Activated gamma-delta T cell (primary cell): Measurements from ENCODE around the gene ORC6.

Experiments used
- DNase-seq: peaks from one replicate; lab custom pipeline; 2025; lab: John Stamatoyannopoulos, UW

Gene ORC6

DNA sequence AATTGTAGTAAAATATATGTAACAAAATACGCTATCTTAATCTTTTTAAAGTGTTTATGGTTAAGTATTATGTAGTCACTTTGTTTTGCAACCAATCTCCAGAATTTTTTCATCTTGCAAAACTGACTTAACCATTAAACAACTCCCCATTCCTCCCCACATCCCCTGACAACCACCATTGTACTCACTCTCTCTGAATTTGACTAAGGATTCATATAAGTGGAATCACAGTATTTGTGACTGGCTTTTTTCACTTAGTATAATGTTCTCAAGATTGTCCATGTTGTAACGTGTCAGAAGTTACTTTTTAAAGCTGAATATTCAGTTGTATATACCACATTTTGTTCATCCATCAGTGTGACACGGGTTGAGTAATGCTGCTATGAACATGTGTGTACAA, 10.6 kb downstream of the ORC6 start:
- no peak for DNase-seq

GRCh38 chr16:46701615-46702014, 12.2 kb downstream of the ORC6 start:
- no peak for DNase-seq

DNA sequence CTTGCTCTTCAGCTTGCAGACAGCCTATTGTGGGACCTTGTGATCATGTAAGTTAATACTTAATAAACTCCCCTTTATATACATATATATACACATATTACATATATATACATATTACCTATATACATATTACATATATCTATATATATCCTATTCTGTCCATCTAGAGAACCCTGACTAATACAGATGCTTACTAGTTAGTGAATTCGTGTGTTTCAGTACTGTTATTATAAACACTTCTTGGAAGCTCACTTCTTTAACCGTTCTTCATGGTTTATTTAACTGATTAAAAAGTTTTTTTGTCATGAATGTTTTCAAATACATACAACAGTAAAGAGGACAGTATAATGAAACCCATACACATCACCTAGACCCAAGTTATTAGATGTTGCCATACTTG, 12.6 kb downstream of the ORC6 start:
- no peak for DNase-seq

GRCh38 chr16:46706642-46707041, 17.2 kb downstream of the ORC6 start:
- no peak for DNase-seq

DNA sequence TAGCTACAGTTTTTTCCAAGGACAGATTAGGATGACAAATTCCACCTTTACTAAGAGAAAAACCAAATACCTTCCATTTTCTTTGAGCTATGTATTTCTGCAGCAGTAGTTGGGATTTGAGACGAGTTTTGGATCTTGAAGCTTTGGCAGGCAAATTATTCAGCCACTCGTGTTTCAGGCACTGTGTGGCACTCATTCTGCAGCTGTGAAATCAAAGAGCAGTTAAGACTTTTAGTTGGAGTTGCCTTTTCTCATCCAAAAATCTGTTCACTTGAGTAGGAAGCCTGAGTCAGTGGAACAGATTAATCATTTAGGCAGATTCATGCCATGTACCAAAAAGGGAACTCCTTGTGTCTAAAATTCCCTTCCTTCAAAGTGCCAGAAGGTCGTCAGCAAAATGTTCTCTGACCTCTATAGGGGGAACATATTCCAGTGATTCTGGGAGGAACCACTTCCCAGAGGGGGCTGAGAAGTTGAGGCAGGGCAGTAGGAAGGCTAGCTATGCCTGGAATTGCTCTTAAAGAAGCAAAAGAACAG, 20.1 kb downstream of the ORC6 start:
- no peak for DNase-seq

DNA sequence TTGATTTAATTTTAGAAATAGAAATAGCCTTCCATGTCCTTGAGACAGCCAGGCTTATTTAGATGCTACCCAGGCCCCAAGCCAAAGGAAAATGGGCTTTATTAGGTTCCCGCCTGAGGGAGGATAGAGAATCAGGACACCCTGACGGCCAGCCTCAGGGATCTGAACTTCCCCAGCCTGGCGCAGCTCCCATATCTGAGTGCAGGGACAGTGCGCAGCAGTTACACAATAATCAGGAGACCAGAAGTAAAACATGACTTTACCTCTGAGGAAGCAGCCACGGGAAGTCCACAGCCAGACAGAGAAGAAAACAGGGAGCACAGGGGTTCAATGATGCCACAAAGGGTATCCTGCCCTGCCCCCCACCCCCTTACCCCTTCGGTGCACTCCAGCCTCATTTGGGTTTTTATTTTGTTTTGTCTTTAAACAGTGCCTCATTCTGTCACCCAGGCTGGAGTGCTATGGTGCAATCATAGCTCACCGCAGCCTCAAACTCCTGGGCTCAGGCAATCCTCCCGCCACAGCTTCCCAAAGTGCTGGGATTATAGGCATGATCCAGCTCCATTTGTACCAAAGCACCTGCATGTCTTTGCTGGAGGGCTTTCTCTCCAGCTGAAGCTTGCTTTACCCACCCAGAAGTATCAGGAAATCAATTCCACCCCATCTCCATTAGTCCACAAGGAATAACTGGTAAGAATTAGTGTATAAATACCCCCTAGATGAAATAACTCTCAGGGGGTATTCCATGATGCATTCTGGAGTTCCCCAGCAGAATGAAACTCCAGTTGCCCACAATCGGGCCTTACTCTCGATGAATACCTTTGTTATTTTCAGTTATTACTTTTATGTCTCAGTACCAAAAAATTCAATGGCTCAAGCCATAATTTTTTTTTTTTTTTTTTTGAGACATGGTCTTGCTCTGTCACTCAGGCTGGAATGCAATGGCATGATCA, 21.9 kb downstream of the ORC6 start:
- no peak for DNase-seq

DNA sequence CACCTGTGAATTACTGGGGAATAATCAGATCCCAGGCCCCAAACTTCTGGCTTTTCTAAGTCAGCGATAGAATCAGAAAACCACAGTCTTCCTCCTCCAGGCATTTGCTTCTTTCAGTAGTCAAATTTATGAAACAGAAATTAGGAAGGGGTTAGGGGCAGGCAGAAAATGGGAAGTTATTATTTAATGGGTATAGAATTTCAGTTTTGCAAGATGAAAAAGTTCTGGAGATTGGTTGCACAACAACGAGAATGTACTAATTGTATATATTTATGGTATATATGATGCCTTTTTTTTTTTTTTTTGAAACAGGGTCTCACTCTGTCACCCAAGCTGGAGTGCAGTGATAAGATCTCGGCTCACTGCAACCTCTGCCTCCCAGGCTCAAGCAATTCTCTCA, 23.5 kb downstream of the ORC6 start:
- DNase-seq, result no peak

GRCh38 chr16:46713634-46714033, 24.2 kb downstream of the ORC6 start:
- DNase-seq, result no peak

- DNase-seq, result no peak
Measured at GRCh38 chr16:46714797-46715591, 25.5 kb downstream of the ORC6 start.

DNA sequence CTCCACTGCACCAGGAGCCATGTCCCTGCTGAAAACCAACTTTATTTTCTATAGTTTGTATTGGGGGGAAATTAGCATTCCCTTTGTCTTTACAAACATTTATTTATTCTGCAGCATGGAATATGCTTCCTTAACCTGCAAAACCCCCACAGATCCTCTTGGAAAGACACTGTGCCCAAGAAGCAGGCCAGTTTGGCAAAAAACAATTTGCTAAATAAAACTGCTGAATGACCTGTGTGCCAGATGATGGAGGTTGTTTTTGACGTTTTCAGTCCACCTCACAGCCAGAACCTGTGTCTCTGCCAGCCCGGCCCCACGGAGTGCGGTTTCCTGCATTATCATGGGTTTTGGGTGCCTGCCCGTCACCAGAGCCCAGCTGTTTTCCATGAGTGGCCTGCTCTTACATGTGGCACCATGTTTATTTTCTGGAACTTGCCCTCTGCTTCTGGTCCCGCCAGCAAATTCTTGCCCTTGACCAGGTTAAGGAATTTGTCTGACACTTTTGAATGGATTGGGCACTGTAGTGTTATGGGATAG, 26.4 kb downstream of the ORC6 start:
- DNase-seq, result no peak

GRCh38 chr16:46717692-46718091, 28.2 kb downstream of the ORC6 start:
- DNase-seq, result no peak

GRCh38 chr16:46718214-46718613, 28.8 kb downstream of the ORC6 start:
- no peak for DNase-seq

DNA sequence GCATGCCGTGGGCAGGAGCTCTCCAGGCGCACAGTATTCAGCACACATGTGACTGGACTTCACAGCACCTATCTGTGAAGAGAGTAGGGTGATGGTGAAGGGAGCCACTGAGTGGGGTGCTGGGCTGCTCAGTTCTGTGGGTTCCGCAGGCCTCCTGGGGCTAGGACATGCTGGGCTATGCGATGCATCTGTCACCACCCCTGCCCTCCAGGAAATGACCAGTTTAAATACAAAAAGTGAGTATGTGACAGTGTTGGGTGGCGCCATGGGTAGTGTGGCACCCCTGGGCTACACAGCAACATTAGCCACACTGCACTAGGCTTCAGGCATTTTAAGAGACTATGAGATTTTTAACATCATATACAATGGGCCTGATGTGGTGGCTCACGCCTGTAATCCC, 30.1 kb downstream of the ORC6 start:
- DNase-seq, result no peak

GRCh38 chr16:46720619-46721018, 31.2 kb downstream of the ORC6 start:
- no peak for DNase-seq

DNA sequence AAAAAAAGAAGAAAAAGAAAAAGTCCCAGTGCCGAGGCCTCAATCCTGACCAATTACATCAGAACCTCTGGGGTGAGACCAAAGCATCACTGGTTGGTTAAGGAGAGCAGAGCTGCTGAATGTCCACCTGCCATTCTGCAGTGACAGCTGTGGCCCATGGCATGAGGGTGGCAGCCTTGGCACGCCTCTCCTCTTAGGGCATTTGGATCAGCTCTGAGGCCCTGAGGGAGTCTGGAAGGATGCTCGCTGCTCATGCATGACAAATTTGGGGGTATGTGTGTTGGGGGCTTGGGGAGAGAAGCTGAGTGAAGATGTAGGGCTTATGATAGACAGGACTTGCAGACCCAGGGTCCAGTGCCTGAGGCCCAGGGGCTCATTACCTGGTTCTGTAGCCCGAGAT, 32.4 kb downstream of the ORC6 start:
- DNase-seq, result no peak

- DNase-seq, result no peak
Measured at GRCh38 chr16:46727184-46727583, 37.7 kb downstream of the ORC6 start.

DNA sequence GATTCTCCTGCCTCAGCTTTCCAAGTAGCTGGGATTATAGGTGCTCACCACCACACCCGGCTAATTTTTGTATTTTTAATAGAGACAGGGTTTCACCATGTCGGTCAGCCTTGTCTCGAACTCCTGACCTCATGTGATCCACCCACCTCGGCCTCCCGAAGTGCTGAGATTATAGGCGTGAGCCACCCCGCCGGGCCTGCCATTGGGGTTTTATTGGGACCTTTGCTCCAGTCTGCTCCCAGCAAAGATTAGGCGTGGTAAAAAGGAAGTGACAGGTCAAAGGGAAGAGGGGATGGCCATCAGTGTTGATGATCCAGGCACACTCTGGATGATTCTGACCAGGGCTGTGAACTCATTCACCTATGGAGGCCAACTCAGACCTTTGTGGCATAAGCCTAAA, 38.2 kb downstream of the ORC6 start:
- no peak for DNase-seq

DNA sequence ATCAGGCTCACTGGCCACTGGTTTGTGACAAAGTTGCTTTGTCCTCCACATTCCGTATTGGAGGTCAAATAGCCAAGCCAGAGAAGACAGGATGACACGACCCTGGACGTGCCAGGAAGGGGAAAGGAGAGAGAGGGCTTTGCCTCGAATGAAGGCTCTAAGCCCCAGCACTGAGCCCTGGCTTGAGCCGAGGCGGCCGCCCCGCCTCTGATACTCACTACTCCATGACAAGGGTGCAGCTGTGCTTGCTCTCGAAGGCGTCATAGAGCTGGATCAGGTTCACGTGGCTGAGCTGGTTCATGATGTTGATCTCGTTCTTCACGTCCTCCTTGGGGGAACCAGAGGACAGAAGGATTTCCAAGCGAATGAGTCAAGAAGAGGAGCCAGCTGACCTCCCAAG, 39.3 kb downstream of the ORC6 start:
- DNase-seq, result no peak

DNA sequence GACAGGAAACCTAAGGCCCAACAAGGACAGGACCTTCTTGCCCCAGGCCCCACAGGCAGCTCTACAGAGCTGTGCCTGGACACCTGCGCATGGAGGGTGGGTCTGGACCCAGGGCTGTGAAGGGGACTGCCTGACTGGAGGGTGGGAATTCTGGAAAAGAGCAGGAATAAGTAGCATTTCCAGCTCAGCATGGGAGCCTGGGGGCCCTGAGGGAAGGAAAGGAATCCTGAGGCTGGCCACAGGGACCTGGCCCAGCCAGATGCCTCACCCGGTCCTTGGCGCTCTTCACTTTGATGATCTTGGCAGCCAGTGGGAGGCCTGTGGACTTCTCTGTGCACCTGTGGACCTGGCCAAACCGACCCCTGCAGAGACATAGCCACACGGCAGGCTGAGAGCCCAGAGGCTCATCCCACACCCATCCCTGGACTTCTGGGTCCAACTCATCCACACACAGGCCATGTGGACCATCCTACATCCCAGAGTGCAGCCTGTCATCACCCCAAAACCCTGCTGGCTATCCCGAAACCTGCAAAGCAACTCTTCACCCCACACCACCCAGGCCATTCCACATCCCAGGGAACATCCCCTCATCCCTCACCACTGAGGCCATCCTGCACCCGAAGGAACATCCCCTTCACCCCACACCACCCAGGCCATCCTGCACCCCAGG, 40.0 kb downstream of the ORC6 start:
- DNase-seq, result no peak

- no peak for DNase-seq
Measured at GRCh38 chr16:46730126-46730525, 40.7 kb downstream of the ORC6 start.

GRCh38 chr16:46730801-46731690, 41.6 kb downstream of the ORC6 start:
- no peak for DNase-seq
